CD14-positive monocyte (primary cell): ENCODE results near the gene ERC1. TPM values are rescaled to one million over a fixed set of nuclear protein-coding genes. Genes with fewer than 3 reads are reported as not detected.

Source experiments
- DNase-seq, 3 donors: peaks; one replicate each; pipeline ENCODE4 v3.0.0-alpha.2; 2011 to 2022
- H2AFZ ChIP-seq: 2 replicates; pipeline ENCODE4 v1.6.0; 2012; ENCODE audit warnings: mild to moderate bottlenecking, low read depth, low read length, inconsistent platforms; ENCODE audit not compliant: insufficient read depth, poor library complexity, severe bottlenecking
- H3K27ac ChIP-seq, 2 donors: 1 replicate in 1 of 2; 2 replicates in 1 of 2; pipeline ENCODE4 v1.5.1; 2012 to 2013; ENCODE audit warnings: low read length in 2 of 2, control low read depth in 1 of 2, inconsistent platforms in 1 of 2, low read depth in 1 of 2, mild to moderate bottlenecking in 1 of 2
- H3K27me3 ChIP-seq, 2 donors: one replicate each; pipeline versions ENCODE4 v1.6.0 to v1.6.1; 2011 to 2013; ENCODE audit warnings: low read length in 2 of 2; ENCODE audit not compliant: control insufficient read depth in 2 of 2, insufficient read depth in 2 of 2
- H3K36me3 ChIP-seq, 2 donors: replicated peaks in 1 of 2; 1 replicate in 1 of 2; 2 replicates in 1 of 2; pipeline versions ENCODE4 v1.5.1 to v1.6.1; 2012 to 2013; ENCODE audit warnings: low read length in 2 of 2, control low read depth in 1 of 2, inconsistent platforms in 1 of 2, mild to moderate bottlenecking in 1 of 2; ENCODE audit not compliant: insufficient read depth in 2 of 2, control insufficient read depth in 1 of 2
- H3K4me1 ChIP-seq, 2 donors: 1 replicate in 1 of 2; 2 replicates in 1 of 2; pipeline versions ENCODE4 v1.5.1 to v1.6.1; 2012 to 2013; ENCODE audit warnings: low read length in 2 of 2, control low read depth in 1 of 2, inconsistent platforms in 1 of 2, mild to moderate bottlenecking in 1 of 2, moderate library complexity in 1 of 2; ENCODE audit not compliant: insufficient read depth in 2 of 2, control insufficient read depth in 1 of 2
- H3K4me2 ChIP-seq: replicated peaks from 2 replicates; pipeline ENCODE3; 2012; ENCODE audit warnings: low read length, moderate library complexity, mild to moderate bottlenecking; ENCODE audit not compliant: poor library complexity, severe bottlenecking; ENCODE audit errors: extremely low read depth
- H3K4me3 ChIP-seq, 3 experiments: fragments of 200-600 bp in 1 of 3; sonication (generic) in 1 of 3; replicated peaks in 1 of 3; 1 replicate in 2 of 3; 2 replicates in 1 of 3; pipeline ENCODE4 v1.5.1; 2011 to 2013; ENCODE audit warnings: low read length in 3 of 3, mild to moderate bottlenecking in 3 of 3, control low read depth in 2 of 3, low read depth in 2 of 3, inconsistent platforms in 1 of 3, moderate library complexity in 1 of 3
- H3K79me2 ChIP-seq: 2 replicates; pipeline ENCODE4 v1.6.0; 2012; ENCODE audit warnings: mild to moderate bottlenecking, control low read depth, inconsistent platforms, low read length, moderate library complexity; ENCODE audit not compliant: insufficient read depth
- H3K9ac ChIP-seq: 2 replicates; pipeline ENCODE4 v1.6.0; 2017; ENCODE audit warnings: low read length, mild to moderate bottlenecking; ENCODE audit not compliant: insufficient read depth, poor library complexity, severe bottlenecking
- H3K9me3 ChIP-seq, 2 donors: replicated peaks in 1 of 2; 1 replicate in 1 of 2; 2 replicates in 1 of 2; pipeline versions ENCODE4 v1.5.1 to v1.6.1; 2012 to 2013; ENCODE audit warnings: low read length in 2 of 2, control low read depth in 1 of 2; ENCODE audit not compliant: control insufficient read depth in 1 of 2, insufficient read depth in 1 of 2
- H4K20me1 ChIP-seq: 2 replicates; pipeline ENCODE4 v1.6.0; 2012; ENCODE audit warnings: mild to moderate bottlenecking, low read length, control low read depth, moderate library complexity; ENCODE audit not compliant: insufficient read depth
- H3K27ac Mint-ChIP-seq, 7 donors: one replicate each; pipeline ENCODE4 v1.8.0; 2020; ENCODE audit warnings: mild to moderate bottlenecking in 7 of 7, mixed read lengths in 7 of 7, moderate library complexity in 6 of 7, inconsistent platforms in 2 of 7
- H3K27me3 Mint-ChIP-seq, 3 donors: one replicate each; pipeline ENCODE4 v1.8.0; 2021 to 2022; ENCODE audit warnings: low read depth in 3 of 3, mild to moderate bottlenecking in 3 of 3, mixed read lengths in 3 of 3, moderate library complexity in 3 of 3, inconsistent platforms in 1 of 3
- H3K36me3 Mint-ChIP-seq, 2 donors: one replicate each; pipeline ENCODE4 v1.8.0; 2020; ENCODE audit warnings: mixed read lengths in 2 of 2, inconsistent platforms in 1 of 2, mild to moderate bottlenecking in 1 of 2
- H3K4me1 Mint-ChIP-seq: one replicate; pipeline ENCODE4 v1.8.0; 2020; ENCODE audit warnings: mild to moderate bottlenecking, mixed read lengths
- H3K4me3 Mint-ChIP-seq, 2 donors: one replicate each; pipeline ENCODE4 v1.8.0; 2020; ENCODE audit warnings: mild to moderate bottlenecking in 2 of 2, mixed read lengths in 2 of 2, moderate library complexity in 1 of 2
- H3K9me3 Mint-ChIP-seq, 7 donors: one replicate each; pipeline ENCODE4 v1.8.0; 2020 to 2022; ENCODE audit warnings: mixed read lengths in 7 of 7, mild to moderate bottlenecking in 6 of 7, moderate library complexity in 6 of 7, inconsistent platforms in 2 of 7
- WGBS: methylation state at CpG from one replicate; pipeline ENCODE4 v1.1.5; 2013; ENCODE audit warnings: missing lambda C conversion rate; ENCODE audit not compliant: insufficient coverage; 5-methylcytosine and 5-hydroxymethylcytosine counted together
- intact Hi-C, 2 donors: fragments of 100-400 bp; cut with micrococcal nuclease; formaldehyde crosslinking; loops; one replicate each; pipeline versions ENCODE4 v1.15.0 to v1.15.1; 2023
- polyA plus RNA-seq, 3 donors: library from polyadenylated mRNA; depleted of rRNA in 1 of 3; unstranded in 2 of 3; stranded (reverse) in 1 of 3; fragments of 300-500 nt in 2 of 3; fragments of >200 nt in 1 of 3; fragmentation: Illumina TruSeq in 2 of 3; gene quantifications; 1 replicate in 2 of 3; 2 replicates in 1 of 3; pipeline ENCODE4 v1.2.3, GENCODE V29; 2012 to 2021
- TF ChIP-seq, protein P1 (sequence below): fragments of 200-600 bp; IDR thresholded peaks from one replicate; pipeline ENCODE4 v1.8.0; 2022; ENCODE audit warnings: antibody characterized with exemption, mild to moderate bottlenecking

The ERC1 gene
- polyA plus RNA-seq, 3 donors, result 4.0 to 14.3 (median 5.1) TPM

DNA sequence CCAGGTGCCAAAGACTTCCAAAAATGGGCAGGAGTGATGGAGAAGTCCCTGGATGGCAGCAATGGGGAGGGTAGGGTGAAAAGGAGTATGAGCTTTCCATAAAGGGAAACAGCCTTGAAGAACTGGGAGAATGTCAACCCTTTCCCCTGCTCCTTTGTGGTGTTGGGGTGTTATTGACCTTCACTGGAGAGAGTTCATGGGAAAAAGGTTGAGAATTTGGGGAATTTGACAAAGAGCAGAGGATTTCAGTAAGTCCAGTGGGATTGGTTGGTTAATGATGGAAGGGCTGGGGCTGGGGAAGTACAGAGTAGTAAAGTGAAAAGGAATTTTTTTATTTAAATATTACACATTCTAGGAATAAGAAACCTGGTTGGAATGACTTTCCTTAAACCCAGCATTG, 116.6 kb downstream of the ERC1 start:
- H3K4me1 ChIP-seq, result peaks cover 4 to 13% of the 10 kb centered on the region in 2 donors
- Mint-ChIP-seq H3K4me1 (peaks cover 14% of the 10 kb centered on the region), H3K9me3 (no peaks in the 10 kb centered on the region), H3K27ac (peak overlapping the region in 1 of 7 donors; percentile 4), H3K36me3 (peaks cover 22 to 26% of the 10 kb centered on the region in 2 donors), H3K4me3 (no peak overlapping the region), H3K27me3 (peaks cover 0 to 1% (median 0%) of the 10 kb centered on the region in 3 donors)
- TF ChIP-seq, protein P1, sequence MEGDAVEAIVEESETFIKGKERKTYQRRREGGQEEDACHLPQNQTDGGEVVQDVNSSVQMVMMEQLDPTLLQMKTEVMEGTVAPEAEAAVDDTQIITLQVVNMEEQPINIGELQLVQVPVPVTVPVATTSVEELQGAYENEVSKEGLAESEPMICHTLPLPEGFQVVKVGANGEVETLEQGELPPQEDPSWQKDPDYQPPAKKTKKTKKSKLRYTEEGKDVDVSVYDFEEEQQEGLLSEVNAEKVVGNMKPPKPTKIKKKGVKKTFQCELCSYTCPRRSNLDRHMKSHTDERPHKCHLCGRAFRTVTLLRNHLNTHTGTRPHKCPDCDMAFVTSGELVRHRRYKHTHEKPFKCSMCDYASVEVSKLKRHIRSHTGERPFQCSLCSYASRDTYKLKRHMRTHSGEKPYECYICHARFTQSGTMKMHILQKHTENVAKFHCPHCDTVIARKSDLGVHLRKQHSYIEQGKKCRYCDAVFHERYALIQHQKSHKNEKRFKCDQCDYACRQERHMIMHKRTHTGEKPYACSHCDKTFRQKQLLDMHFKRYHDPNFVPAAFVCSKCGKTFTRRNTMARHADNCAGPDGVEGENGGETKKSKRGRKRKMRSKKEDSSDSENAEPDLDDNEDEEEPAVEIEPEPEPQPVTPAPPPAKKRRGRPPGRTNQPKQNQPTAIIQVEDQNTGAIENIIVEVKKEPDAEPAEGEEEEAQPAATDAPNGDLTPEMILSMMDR, result no peak
- DNase-seq, result no peak
- H3K4me2 ChIP-seq, result no peak overlapping the region
- H3K27ac ChIP-seq, result no peak overlapping the region
- no peak overlapping the region for H2AFZ ChIP-seq
- intact Hi-C loops, result no loop called here
- H3K27me3 ChIP-seq, result no peaks in the 10 kb centered on the region
- H4K20me1 ChIP-seq, result peaks cover 9% of the 10 kb centered on the region
- H3K36me3 ChIP-seq, result peaks cover 11 to 36% of the 10 kb centered on the region in 2 donors
- no peak overlapping the region for H3K9ac ChIP-seq
- no peaks in the 10 kb centered on the region for H3K79me2 ChIP-seq
- no peak overlapping the region for H3K4me3 ChIP-seq
- no peaks in the 10 kb centered on the region for H3K9me3 ChIP-seq

DNA sequence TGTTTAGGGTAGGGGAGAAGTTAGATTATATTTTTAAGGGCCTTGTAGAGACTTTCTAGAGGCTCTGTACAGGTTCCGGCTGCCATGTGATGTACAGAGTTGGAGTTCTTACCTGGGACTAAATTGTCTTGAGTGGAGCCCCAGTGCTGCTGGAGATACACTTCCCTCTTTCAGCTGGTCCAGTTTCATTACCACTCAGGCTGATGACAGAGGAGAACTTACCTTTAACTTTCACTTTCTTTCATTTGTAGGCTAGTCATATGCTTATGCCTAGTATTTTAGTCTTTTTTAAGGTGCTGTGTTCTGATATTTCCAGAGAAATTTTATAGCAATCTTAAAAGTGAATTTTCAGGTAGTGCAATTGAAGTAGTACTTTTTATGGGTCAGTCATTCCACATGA, 117.3 kb downstream of the ERC1 start:
- Histone ChIP-seq H3K4me2 (no peak overlapping the region), H3K36me3 (peaks cover 11 to 39% of the 10 kb centered on the region in 2 donors), H3K27ac (no peak overlapping the region), H2AFZ (no peak overlapping the region), H4K20me1 (peaks cover 4% of the 10 kb centered on the region), H3K4me1 (peaks cover 0 to 8% of the 10 kb centered on the region in 2 donors), H3K9ac (no peak overlapping the region), H3K79me2 (no peaks in the 10 kb centered on the region), H3K9me3 (no peaks in the 10 kb centered on the region), H3K27me3 (no peaks in the 10 kb centered on the region), H3K4me3 (no peak overlapping the region)
- intact Hi-C loops, result no loop called here
- peak overlapping the region in 5 of 7 donors; percentile 0 to 72 (median 32) for H3K27ac Mint-ChIP-seq
- peaks cover 9% of the 10 kb centered on the region for H3K4me1 Mint-ChIP-seq
- no CpG with 5 or more reads among the region's 1 CpG for WGBS
- TF ChIP-seq, protein P1, result no peak
- no peaks in the 10 kb centered on the region for H3K9me3 Mint-ChIP-seq
- H3K27me3 Mint-ChIP-seq, result peaks cover 0 to 1% (median 0%) of the 10 kb centered on the region in 3 donors
- peaks cover 24 to 30% of the 10 kb centered on the region in 2 donors for H3K36me3 Mint-ChIP-seq
- H3K4me3 Mint-ChIP-seq, result no peak overlapping the region
- DNase-seq, result peak; percentile 28 to 51 (median 37)
